Measurements from ENCODE around the gene PLEKHA8.

DNA sequence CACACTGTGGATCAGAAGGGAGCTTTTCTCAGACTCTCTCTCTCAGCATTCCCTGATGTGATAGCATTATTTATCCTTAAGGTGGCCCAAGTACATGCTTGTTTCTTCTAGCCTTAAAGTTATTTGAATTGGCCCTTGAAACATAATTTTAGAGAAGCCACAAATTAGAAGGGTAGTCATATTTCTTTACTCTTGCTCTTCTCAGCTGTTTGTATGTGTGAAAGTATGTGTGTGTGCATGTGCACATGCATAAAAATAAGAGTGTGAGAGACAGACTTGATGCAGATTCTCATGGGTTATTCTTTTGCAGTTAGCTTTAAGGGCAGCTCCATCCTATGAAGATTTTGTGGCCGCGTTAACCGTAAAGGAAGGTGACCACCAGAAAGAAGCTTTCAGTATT, 50.1 kb downstream of the PLEKHA8 start:
- TF ChIP-seq, protein P1, sequence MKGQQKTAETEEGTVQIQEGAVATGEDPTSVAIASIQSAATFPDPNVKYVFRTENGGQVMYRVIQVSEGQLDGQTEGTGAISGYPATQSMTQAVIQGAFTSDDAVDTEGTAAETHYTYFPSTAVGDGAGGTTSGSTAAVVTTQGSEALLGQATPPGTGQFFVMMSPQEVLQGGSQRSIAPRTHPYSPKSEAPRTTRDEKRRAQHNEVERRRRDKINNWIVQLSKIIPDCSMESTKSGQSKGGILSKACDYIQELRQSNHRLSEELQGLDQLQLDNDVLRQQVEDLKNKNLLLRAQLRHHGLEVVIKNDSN (IDR thresholded peaks at IDR 0.05), result no peak
- TF ChIP-seq EP300 (IDR thresholded peaks at IDR 0.05; ENCODE audit: borderline replicate concordance) (no peak), RAD21 (IDR thresholded peaks at IDR 0.05; ENCODE audit: low read depth) (no peak), CREB1 (IDR thresholded peaks at IDR 0.05; ENCODE audit: low read depth) (no peak), TEAD4 (IDR thresholded peaks at IDR 0.05) (no peak), FOXM1 (IDR thresholded peaks at IDR 0.05; ENCODE audit: borderline replicate concordance, low read depth) (no peak), ZBTB7A (IDR thresholded peaks at IDR 0.05; ENCODE audit: low read depth) (no peak), TAF1 (IDR thresholded peaks at IDR 0.05; ENCODE audit: low read depth) (no peak)
- TF ChIP-seq, protein P2, sequence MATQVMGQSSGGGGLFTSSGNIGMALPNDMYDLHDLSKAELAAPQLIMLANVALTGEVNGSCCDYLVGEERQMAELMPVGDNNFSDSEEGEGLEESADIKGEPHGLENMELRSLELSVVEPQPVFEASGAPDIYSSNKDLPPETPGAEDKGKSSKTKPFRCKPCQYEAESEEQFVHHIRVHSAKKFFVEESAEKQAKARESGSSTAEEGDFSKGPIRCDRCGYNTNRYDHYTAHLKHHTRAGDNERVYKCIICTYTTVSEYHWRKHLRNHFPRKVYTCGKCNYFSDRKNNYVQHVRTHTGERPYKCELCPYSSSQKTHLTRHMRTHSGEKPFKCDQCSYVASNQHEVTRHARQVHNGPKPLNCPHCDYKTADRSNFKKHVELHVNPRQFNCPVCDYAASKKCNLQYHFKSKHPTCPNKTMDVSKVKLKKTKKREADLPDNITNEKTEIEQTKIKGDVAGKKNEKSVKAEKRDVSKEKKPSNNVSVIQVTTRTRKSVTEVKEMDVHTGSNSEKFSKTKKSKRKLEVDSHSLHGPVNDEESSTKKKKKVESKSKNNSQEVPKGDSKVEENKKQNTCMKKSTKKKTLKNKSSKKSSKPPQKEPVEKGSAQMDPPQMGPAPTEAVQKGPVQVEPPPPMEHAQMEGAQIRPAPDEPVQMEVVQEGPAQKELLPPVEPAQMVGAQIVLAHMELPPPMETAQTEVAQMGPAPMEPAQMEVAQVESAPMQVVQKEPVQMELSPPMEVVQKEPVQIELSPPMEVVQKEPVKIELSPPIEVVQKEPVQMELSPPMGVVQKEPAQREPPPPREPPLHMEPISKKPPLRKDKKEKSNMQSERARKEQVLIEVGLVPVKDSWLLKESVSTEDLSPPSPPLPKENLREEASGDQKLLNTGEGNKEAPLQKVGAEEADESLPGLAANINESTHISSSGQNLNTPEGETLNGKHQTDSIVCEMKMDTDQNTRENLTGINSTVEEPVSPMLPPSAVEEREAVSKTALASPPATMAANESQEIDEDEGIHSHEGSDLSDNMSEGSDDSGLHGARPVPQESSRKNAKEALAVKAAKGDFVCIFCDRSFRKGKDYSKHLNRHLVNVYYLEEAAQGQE (IDR thresholded peaks at IDR 0.05; ENCODE audit: low read depth), result no peak
- TF ChIP-seq, protein P3, sequence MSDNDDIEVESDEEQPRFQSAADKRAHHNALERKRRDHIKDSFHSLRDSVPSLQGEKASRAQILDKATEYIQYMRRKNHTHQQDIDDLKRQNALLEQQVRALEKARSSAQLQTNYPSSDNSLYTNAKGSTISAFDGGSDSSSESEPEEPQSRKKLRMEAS (IDR thresholded peaks at IDR 0.05), result no peak

Data from Ishikawa (cell line).